Panc1 (cell line): ENCODE results near the gene KRTAP5-3. TPM values are rescaled to one million over a fixed set of nuclear protein-coding genes. Genes with fewer than 3 reads are reported as not detected.
"Not testable (repeated sequence)": the region's sequence is repeated elsewhere in the genome, so short reads cannot be mapped to it uniquely, and the experiment has no call there.

Experiments
- ATAC-seq: fragments of 200-7000 bp; cut with Tn5 transposase; 2 replicates; pipeline ENCODE4 v1.9.1; 2020; ENCODE audit warnings: mild to moderate bottlenecking, moderate library complexity
- BruUV-seq: library from RNA; stranded (reverse); fragments of 400-500 nt; replicated peaks from 2 replicates; lab custom pipeline; 2021; lab: Mats Ljungman, UMichigan
- CTCF ChIA-PET: fragments of 300-600 bp; sonication (Branson Sonifier 250); formaldehyde crosslinking; loops from one replicate; lab custom pipeline; 2022; ENCODE audit warnings: antibody characterized with exemption; lab: Charles Lee
- POLR2A ChIA-PET: fragments of 300-600 bp; sonication (Branson Sonifier 250); formaldehyde crosslinking; loops from one replicate; lab custom pipeline; 2022; ENCODE audit warnings: antibody characterized with exemption; lab: Charles Lee
- DNase-seq: peaks from one replicate; pipeline ENCODE4 v3.0.0-alpha.2; 2010; ENCODE audit warnings: low read depth, low spot score
- H3K27ac ChIP-seq: 2 replicates; pipeline ENCODE4 v1.5.1; 2011; ENCODE audit warnings: mild to moderate bottlenecking, low read length, inconsistent platforms
- H3K27me3 ChIP-seq: fragments of 200-500 bp; sonication (Bioruptor generic); 2 replicates; pipeline ENCODE4 v1.6.0; 2014; ENCODE audit warnings: low read length, inconsistent platforms; ENCODE audit not compliant: control insufficient read depth, insufficient read depth
- H3K36me3 ChIP-seq: fragments of 200-500 bp; sonication (Bioruptor generic); 2 replicates; pipeline ENCODE4 v1.5.1; 2014; ENCODE audit warnings: inconsistent platforms, mild to moderate bottlenecking, low read length, moderate library complexity; ENCODE audit not compliant: control insufficient read depth, insufficient read depth
- H3K4me1 ChIP-seq: 2 replicates; pipeline ENCODE4 v1.5.1; 2011; ENCODE audit warnings: inconsistent platforms, mild to moderate bottlenecking, low read length, moderate library complexity; ENCODE audit not compliant: control insufficient read depth, insufficient read depth
- H3K4me3 ChIP-seq, 2 experiments: 2 replicates each; pipeline ENCODE4 v1.5.1; 2011 to 2012; ENCODE audit warnings: low read depth in 2 of 2, low read length in 2 of 2, mild to moderate bottlenecking in 2 of 2, inconsistent platforms in 1 of 2, moderate library complexity in 1 of 2
- H3K9me3 ChIP-seq: fragments of 200-500 bp; sonication (Bioruptor generic); 2 replicates; pipeline ENCODE4 v1.5.1; 2014; ENCODE audit warnings: low read depth, mild to moderate bottlenecking, inconsistent platforms, low read length, moderate library complexity; ENCODE audit not compliant: control insufficient read depth, insufficient read depth
- POLR2AphosphoS5 ChIP-seq: IDR thresholded peaks from 2 replicates; pipeline ENCODE4 v1.6.1; 2012; ENCODE audit warnings: mild to moderate bottlenecking, low read depth, low read length, moderate library complexity
- SIN3A ChIP-seq: IDR thresholded peaks from 2 replicates; pipeline ENCODE4 v1.6.1; 2012; ENCODE audit warnings: low read depth, mild to moderate bottlenecking, low read length, moderate library complexity, borderline replicate concordance; ENCODE audit not compliant: insufficient read depth
- TCF7L2 ChIP-seq: IDR thresholded peaks from 2 replicates; pipeline ENCODE4 v1.6.1; 2011; ENCODE audit warnings: mild to moderate bottlenecking, low read depth, low read length, inconsistent platforms
- in situ Hi-C: cut with HindIII; loops from 2 replicates; pipeline ENCODE4 v1.10.0; 2016; ENCODE audit warnings: low sequenced_read_pairs, low pct_unique_long_range_greater_than_20kb
- intact Hi-C: fragments of 100-400 bp; cut with micrococcal nuclease; formaldehyde crosslinking; loops from one replicate; pipeline ENCODE4 v1.10.0; 2022; ENCODE audit not compliant: unreplicated experiment
- total RNA-seq: library from RNA; stranded (reverse); gene quantifications from one replicate; pipeline ENCODE4 v1.2.1, GENCODE V29; 2021; ENCODE audit not compliant: unreplicated experiment
- TF ChIP-seq, protein P1 (sequence below), 2 experiments: IDR thresholded peaks; 2 replicates each; pipeline ENCODE4 v1.6.1; 2011 to 2012; ENCODE audit warnings: low read depth in 2 of 2, control low read depth in 1 of 2, low read length in 1 of 2, mild to moderate bottlenecking in 1 of 2, moderate library complexity in 1 of 2; ENCODE audit not compliant: insufficient read depth in 1 of 2
- TF ChIP-seq, protein P2 (sequence below): fragments of 450-650 bp; IDR thresholded peaks from 2 replicates; pipeline ENCODE4 v1.5.1; 2017; ENCODE audit warnings: mild to moderate bottlenecking

Gene KRTAP5-3
- total RNA-seq, 1 experiment from 2014 or later, result not detected

DNA sequence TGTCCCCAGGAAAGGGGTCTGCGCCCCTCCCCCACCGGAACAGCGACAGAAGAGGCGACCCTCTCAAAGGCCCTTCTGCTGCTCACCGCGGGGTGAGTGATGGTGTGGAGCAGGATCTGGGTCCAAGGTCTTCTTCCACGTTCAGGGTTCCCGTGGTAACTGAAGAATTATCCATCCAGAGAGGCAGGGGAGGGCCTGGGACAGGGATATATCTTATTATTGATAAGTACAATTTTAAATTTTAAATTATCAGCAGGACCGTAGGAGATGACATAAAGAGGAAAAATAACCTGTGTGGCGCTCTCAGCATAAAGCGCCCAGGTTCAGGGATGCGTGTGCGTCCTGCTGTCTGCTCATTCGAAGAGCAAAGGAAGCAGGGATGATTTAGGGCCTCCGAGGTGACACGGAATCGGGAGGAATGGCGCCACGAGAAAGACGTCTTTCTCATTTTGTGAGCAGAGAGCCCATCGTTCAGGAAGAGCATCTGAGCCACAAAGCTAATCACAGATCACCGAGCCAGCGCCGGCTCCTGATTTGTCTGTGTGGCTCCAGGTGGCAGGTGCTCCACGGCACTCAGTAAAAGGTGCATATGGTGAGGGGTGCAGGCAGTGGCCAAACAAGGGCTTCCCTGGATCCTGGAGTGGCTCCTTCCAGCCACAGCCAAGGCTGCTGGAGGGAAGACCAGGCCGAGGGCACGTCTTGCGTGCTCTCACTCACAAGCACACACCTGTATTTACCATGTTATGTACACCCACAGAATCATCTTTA is 40.6 kb upstream of the KRTAP5-3 start:
- Histone ChIP-seq H3K4me1 (0 out of 2 replicates have a peak, but pooled peaks cover 2% of the 10 kb centered on the region), H3K36me3 (no peaks in the 10 kb centered on the region), H3K9me3 (no peaks in the 10 kb centered on the region), H3K4me3 (no peak overlapping the region), H3K27ac (no peak overlapping the region), H3K27me3 (no peaks in the 10 kb centered on the region)
- TF ChIP-seq POLR2AphosphoS5 (no peak), TCF7L2 (no peak)
- TF ChIP-seq, protein P1, sequence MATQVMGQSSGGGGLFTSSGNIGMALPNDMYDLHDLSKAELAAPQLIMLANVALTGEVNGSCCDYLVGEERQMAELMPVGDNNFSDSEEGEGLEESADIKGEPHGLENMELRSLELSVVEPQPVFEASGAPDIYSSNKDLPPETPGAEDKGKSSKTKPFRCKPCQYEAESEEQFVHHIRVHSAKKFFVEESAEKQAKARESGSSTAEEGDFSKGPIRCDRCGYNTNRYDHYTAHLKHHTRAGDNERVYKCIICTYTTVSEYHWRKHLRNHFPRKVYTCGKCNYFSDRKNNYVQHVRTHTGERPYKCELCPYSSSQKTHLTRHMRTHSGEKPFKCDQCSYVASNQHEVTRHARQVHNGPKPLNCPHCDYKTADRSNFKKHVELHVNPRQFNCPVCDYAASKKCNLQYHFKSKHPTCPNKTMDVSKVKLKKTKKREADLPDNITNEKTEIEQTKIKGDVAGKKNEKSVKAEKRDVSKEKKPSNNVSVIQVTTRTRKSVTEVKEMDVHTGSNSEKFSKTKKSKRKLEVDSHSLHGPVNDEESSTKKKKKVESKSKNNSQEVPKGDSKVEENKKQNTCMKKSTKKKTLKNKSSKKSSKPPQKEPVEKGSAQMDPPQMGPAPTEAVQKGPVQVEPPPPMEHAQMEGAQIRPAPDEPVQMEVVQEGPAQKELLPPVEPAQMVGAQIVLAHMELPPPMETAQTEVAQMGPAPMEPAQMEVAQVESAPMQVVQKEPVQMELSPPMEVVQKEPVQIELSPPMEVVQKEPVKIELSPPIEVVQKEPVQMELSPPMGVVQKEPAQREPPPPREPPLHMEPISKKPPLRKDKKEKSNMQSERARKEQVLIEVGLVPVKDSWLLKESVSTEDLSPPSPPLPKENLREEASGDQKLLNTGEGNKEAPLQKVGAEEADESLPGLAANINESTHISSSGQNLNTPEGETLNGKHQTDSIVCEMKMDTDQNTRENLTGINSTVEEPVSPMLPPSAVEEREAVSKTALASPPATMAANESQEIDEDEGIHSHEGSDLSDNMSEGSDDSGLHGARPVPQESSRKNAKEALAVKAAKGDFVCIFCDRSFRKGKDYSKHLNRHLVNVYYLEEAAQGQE (IDR thresholded peaks at IDR 0.05; ENCODE audit: insufficient read depth in 1 of 2, low read depth in 2 of 2, low read length in 1 of 2), result no peak
- TF ChIP-seq, protein P2, sequence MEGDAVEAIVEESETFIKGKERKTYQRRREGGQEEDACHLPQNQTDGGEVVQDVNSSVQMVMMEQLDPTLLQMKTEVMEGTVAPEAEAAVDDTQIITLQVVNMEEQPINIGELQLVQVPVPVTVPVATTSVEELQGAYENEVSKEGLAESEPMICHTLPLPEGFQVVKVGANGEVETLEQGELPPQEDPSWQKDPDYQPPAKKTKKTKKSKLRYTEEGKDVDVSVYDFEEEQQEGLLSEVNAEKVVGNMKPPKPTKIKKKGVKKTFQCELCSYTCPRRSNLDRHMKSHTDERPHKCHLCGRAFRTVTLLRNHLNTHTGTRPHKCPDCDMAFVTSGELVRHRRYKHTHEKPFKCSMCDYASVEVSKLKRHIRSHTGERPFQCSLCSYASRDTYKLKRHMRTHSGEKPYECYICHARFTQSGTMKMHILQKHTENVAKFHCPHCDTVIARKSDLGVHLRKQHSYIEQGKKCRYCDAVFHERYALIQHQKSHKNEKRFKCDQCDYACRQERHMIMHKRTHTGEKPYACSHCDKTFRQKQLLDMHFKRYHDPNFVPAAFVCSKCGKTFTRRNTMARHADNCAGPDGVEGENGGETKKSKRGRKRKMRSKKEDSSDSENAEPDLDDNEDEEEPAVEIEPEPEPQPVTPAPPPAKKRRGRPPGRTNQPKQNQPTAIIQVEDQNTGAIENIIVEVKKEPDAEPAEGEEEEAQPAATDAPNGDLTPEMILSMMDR, result no peak
- ATAC-seq (no peak), DNase-seq (no peak)
- no TSS peak for BruUV-seq
- in situ Hi-C loops, result no loop called here
- intact Hi-C loops, result no loop called here
- CTCF ChIA-PET, result interaction anchor here (0.6 kb wide), 1 partner anchor 273 kb away, joined by 3 read pairs; no protein-coding TSS in a partner anchor
- POLR2A ChIA-PET, result no interaction called here

GRCh38 chr11:1647901-1648652 is 39.8 kb upstream of the KRTAP5-3 start:
- in situ Hi-C loops, result no loop called here
- BruUV-seq, result no TSS peak
- intact Hi-C loops, result no loop called here
- no peak overlapping the region for H3K4me3 ChIP-seq
- TF ChIP-seq, protein P1 (IDR thresholded peaks at IDR 0.05; ENCODE audit: insufficient read depth in 1 of 2, low read depth in 2 of 2, low read length in 1 of 2), result no peak
- TF ChIP-seq SIN3A (no peak), POLR2AphosphoS5 (no peak), TCF7L2 (no peak)
- TF ChIP-seq, protein P2, result no peak
- no peaks in the 10 kb centered on the region for H3K36me3 ChIP-seq
- DNase-seq (no peak), ATAC-seq (no peak)
- H3K9me3 ChIP-seq, result no peaks in the 10 kb centered on the region
- ChIA-PET CTCF (interaction anchor here (0.6 to 0.7 kb wide), 3 partner anchors 17 to 273 kb away, joined by 3 to 9 read pairs (median 4); no protein-coding TSS in a partner anchor), POLR2A (no interaction called here)
- no peak overlapping the region for H3K27ac ChIP-seq
- 0 out of 2 replicates have a peak, but pooled peaks cover under 1% of the 10 kb centered on the region for H3K4me1 ChIP-seq
- no peaks in the 10 kb centered on the region for H3K27me3 ChIP-seq

GRCh38 chr11:1646540-1646939 is 38.3 kb upstream of the KRTAP5-3 start:
- H3K4me1 ChIP-seq, ATAC-seq, DNase-seq, H3K27ac ChIP-seq, H3K4me3 ChIP-seq, intact Hi-C loops, H3K27me3 ChIP-seq, H3K9me3 ChIP-seq, in situ Hi-C loops, BruUV-seq, H3K36me3 ChIP-seq: not testable (repeated sequence)
- CTCF ChIA-PET, result interaction anchor here (0.6 to 0.9 kb wide), 7 partner anchors 51 to 1053 kb away, joined by 3 to 11 read pairs (median 5); partner anchors contain the start of gene KCNQ1OT1
- POLR2A ChIA-PET, result interaction anchor here (0.6 to 0.7 kb wide), 2 partner anchors 40 to 134 kb away, joined by 4 to 14 read pairs; no protein-coding TSS in a partner anchor
